IgD-negative memory B cell (primary cell): ENCODE data around the gene GNAL. TPM values are rescaled to one million over a fixed set of nuclear protein-coding genes. Genes with fewer than 3 reads are reported as not detected.

Source experiments
- H3K27ac Mint-ChIP-seq, 3 donors: one replicate each; pipeline ENCODE4 v1.8.0; 2020 to 2022; ENCODE audit warnings: mild to moderate bottlenecking in 3 of 3, mixed read lengths in 3 of 3, moderate library complexity in 1 of 3
- H3K27me3 Mint-ChIP-seq: one replicate; pipeline ENCODE4 v1.8.0; 2021; ENCODE audit warnings: mixed read lengths
- H3K36me3 Mint-ChIP-seq: one replicate; pipeline ENCODE4 v1.8.0; 2020; ENCODE audit warnings: mild to moderate bottlenecking, mixed read lengths
- H3K4me1 Mint-ChIP-seq, 3 donors: one replicate each; pipeline ENCODE4 v1.8.0; 2020 to 2022; ENCODE audit warnings: mixed read lengths in 3 of 3, mild to moderate bottlenecking in 1 of 3
- H3K4me3 Mint-ChIP-seq, 4 donors: one replicate each; pipeline ENCODE4 v1.8.0; 2020 to 2022; ENCODE audit warnings: mild to moderate bottlenecking in 4 of 4, mixed read lengths in 4 of 4, moderate library complexity in 3 of 4
- H3K9me3 Mint-ChIP-seq, 3 donors: one replicate each; pipeline ENCODE4 v1.8.0; 2020 to 2021; ENCODE audit warnings: mixed read lengths in 3 of 3, mild to moderate bottlenecking in 1 of 3
- polyA plus RNA-seq: library from polyadenylated mRNA; unstranded; fragments of 300-500 nt; fragmentation: Illumina TruSeq; gene quantifications from one replicate; pipeline ENCODE4 v1.2.3, GENCODE V29; 2021

Gene GNAL
- polyA plus RNA-seq, 1 donor from 2014 or later = 0.20 TPM

DNA sequence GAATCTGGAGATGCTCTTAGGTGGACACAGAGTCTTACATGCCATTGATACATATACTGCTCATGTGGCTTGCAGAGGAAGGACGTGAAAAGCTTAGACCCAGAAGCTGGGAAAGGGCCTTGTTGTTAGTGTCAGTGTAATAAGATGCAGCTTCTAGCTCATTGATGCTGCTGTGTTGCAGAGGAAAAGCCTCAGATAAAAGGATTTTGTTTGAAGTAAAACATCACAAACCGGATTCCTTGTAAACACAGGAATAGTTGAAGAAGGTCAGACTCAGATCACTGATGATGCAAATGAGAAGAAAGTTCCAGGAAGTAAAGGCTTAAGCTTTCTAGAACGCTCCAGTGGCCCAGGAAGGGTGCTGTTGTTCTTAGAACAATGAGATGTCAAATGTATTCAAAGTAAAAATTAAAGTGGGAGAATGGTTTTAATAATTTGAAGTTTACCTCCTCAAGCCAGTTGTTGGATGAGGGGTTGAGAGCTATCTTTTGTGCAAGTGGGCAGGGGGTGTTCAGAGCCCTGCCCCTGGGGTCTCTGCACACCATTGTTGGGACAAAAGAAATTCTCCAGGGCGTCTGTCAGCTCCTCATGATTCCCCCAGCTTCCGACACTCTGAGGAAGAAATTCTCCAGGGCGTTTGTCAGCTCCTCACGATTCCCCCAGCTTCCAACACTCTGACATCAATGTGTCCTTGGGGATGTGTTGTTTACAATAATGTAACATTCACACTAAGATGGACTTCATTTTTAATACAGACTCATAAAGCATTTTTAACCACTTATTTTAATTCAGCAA is 100.8 kb downstream of the GNAL start:
- Mint-ChIP-seq H3K27ac (peak overlapping the region in 1 of 3 donors; percentile 3), H3K4me1 (peaks cover 5 to 11% (median 8%) of the 10 kb centered on the region in 3 donors), H3K4me3 (peak overlapping the region in 2 of 4 donors; percentile 23 to 38), H3K9me3 (no peaks in the 10 kb centered on the region), H3K27me3 (peaks cover 3% of the 10 kb centered on the region), H3K36me3 (no peaks in the 10 kb centered on the region)

DNA sequence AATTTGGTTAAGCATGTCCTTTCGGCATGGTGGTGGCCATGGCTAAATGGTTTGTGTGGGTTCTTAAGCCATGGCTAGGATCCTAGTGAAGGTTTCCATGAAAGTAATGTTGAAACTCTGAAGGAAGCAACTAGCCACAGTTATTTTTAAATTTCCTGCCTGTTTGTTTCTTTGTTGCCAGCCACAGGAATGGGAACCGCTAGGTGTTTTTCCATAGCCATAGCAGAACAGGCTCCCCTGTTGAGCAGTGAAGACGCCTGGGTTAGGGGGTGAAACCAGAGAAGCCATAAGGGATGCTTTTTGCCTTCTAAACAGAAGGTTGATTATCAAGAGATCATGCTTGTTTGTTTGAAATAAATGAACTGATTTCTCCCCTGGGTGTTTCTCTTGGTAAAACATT is 102.1 kb downstream of the GNAL start:
- Mint-ChIP-seq H3K27me3 (no peaks in the 10 kb centered on the region), H3K4me1 (peaks cover 5 to 11% (median 8%) of the 10 kb centered on the region in 3 donors), H3K27ac (no peak overlapping the region), H3K9me3 (no peaks in the 10 kb centered on the region), H3K4me3 (no peak overlapping the region), H3K36me3 (no peaks in the 10 kb centered on the region)

DNA sequence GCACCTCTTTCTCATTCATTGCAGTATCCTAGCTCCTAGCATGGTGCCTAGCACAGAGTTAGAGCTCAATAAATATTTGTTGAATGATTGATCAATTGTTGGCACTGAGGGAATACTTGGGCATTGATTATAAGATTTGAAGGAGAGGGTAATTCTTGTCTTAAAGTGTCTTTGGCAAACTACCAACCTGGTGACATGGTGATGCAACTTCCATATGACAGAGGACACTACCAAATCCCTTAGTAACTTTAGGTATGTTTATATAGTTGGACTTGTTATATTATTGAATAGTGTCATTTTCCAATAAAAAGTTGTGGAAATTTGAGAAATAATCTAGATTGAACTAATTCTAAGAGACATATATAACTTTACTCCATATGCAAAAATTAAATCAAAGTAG is 103.6 kb downstream of the GNAL start:
- Mint-ChIP-seq H3K27ac (no peak overlapping the region), H3K36me3 (no peaks in the 10 kb centered on the region), H3K27me3 (no peaks in the 10 kb centered on the region), H3K4me1 (peaks cover 5 to 11% (median 8%) of the 10 kb centered on the region in 3 donors), H3K4me3 (no peak overlapping the region), H3K9me3 (no peaks in the 10 kb centered on the region)

DNA sequence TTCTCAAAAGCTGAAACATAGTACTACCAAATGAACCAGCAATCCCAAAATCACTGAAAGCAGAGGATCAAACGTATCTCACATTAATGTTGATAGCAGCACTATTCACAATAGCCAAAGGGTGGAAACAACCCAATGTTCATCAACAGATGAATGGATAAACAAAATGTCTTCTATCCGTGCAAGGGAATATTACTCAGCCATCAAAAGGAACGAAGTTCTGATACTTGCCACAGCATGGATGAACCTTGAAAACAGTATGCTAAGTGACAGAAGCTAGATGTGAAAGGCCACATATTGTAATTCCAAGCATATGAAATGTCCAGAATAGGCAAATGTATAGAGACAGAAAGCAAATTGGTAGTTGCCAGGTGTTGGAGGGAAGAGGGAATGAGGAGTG is 105.1 kb downstream of the GNAL start:
- Mint-ChIP-seq H3K36me3 (no peaks in the 10 kb centered on the region), H3K4me1 (peaks cover 5 to 11% (median 8%) of the 10 kb centered on the region in 3 donors), H3K27me3 (no peaks in the 10 kb centered on the region), H3K27ac (no peak overlapping the region), H3K9me3 (no peaks in the 10 kb centered on the region), H3K4me3 (no peak overlapping the region)

DNA sequence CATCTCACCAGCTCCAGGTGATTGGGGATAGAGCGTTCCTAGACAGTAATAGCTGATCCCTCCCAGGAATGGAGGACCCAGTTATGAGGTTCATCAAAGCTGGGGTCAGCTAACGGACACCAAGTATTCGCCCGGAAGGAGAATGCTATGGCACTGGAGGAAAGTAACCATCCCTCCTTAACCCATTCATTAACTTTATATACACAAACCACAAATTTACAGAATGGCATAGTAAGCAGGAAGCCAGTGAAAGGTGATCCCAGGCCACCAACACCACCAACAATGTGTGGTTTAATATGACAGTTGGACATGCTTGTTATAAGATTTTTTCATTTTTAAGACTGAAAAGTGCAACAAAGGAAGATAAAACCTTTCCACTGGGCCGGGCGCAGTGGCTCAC is 106.9 kb downstream of the GNAL start:
- H3K36me3 Mint-ChIP-seq = no peaks in the 10 kb centered on the region
- H3K9me3 Mint-ChIP-seq = no peaks in the 10 kb centered on the region
- H3K4me1 Mint-ChIP-seq = peaks cover 0 to 2% (median 0%) of the 10 kb centered on the region in 3 donors
- H3K27me3 Mint-ChIP-seq = peaks cover under 1% of the 10 kb centered on the region
- H3K27ac Mint-ChIP-seq = no peak overlapping the region
- no peak overlapping the region for H3K4me3 Mint-ChIP-seq

DNA sequence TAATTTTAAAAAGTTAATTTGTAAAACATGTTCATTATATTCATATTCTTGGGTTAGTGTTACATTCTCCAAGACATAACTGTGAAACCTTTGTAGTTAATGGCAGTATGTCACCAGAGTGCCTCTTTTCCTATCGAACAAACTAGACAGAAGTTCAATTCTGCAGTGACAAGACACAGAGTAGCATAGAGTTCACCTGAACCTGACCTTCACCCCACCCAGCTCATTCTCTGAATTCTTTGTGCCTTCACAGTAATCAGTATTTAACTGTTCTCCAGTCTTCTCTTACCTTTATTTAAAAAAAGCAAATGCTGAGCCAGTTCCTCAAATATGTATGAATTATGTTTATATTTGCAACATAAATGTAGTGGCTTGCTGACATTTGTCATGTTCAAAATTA is 109.2 kb downstream of the GNAL start:
- Mint-ChIP-seq H3K27ac (no peak overlapping the region), H3K4me1 (peaks cover 0 to 3% (median 0%) of the 10 kb centered on the region in 3 donors), H3K36me3 (no peaks in the 10 kb centered on the region), H3K4me3 (no peak overlapping the region), H3K9me3 (no peaks in the 10 kb centered on the region), H3K27me3 (peaks cover 4% of the 10 kb centered on the region)

DNA sequence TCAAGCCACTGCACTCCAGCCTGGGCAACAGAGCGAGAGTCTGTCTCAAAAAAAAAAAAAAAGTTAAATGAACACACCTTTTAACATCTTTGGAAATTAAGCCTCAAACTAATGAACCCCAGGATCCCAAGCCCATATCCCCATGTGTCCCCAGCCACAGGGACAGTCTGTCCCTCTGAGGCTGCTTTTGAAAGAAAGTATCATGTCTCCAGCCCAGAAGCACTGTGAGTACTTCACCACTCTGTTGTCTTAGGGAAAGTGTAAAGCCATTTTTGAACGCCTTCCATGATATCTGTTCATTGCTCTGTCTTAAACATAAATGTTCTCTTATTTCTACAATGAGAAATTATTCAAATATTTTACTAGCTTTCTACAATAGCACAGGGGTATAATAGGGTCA is 110.0 kb downstream of the GNAL start:
- Mint-ChIP-seq H3K9me3 (no peaks in the 10 kb centered on the region), H3K27ac (no peak overlapping the region), H3K4me3 (no peak overlapping the region), H3K4me1 (peaks cover 0 to 3% (median 0%) of the 10 kb centered on the region in 3 donors), H3K27me3 (peaks cover 4% of the 10 kb centered on the region), H3K36me3 (no peaks in the 10 kb centered on the region)

DNA sequence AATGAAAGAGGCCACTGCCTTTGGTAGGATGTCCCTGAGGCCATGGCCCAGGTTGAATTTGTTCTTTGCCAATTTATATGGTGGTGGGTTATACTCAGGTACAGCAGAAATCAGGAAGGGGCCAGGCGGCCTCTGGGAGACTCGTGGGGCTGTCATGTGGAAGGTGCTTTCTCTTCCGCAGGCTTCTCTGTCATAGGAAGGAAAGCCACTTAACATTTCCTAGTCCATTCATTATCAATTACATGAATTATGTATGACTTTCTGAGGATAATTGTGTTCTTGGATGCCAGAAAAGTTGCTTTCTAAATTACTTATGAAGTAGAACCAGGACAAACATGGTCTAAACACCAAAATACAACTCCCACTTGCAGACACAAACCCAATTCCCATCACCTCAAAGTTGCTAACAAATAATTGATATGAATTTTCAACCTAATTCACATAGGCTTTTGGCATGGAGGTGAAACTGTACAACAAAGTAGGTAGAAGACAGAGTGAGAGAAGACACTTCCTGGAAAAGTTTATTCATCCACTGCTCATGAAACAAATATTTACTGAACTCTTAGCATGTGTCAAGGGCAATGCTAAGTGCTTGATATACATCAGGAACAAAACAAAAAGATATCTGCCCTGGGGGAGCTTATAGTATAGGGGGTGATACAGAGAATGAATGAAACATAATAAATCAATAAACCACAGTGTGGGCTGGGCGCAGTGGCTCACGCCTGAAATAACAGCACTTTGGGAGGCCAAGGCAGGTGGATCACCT is 111.7 kb downstream of the GNAL start:
- no peak overlapping the region for H3K4me3 Mint-ChIP-seq
- peaks cover 4% of the 10 kb centered on the region for H3K27me3 Mint-ChIP-seq
- H3K4me1 Mint-ChIP-seq = peaks cover 0 to 3% (median 0%) of the 10 kb centered on the region in 3 donors
- no peak overlapping the region for H3K27ac Mint-ChIP-seq
- no peaks in the 10 kb centered on the region for H3K9me3 Mint-ChIP-seq
- no peaks in the 10 kb centered on the region for H3K36me3 Mint-ChIP-seq

DNA sequence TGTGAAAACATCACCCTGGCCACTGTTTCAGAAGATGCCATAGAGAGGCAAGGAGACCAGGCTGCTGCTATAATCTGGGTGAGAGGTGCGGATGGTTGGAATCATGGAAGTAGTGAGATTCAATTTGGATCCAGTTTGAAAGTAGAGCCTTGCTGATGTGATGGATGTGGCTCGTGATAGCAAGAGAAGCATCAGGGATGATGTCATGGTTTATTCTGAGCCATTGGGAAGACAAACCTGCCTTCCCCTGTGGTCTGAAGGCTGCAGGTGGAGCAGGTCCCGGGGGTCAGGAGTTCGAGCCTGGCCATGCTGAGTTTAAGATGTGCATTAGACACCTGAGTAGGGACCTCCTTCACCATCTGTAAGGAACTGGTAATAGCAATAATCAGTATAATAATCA is 112.5 kb downstream of the GNAL start:
- Mint-ChIP-seq H3K27ac (no peak overlapping the region), H3K27me3 (peaks cover 4% of the 10 kb centered on the region), H3K4me3 (no peak overlapping the region), H3K4me1 (peaks cover 0 to 3% (median 0%) of the 10 kb centered on the region in 3 donors), H3K9me3 (no peaks in the 10 kb centered on the region), H3K36me3 (no peaks in the 10 kb centered on the region)

DNA sequence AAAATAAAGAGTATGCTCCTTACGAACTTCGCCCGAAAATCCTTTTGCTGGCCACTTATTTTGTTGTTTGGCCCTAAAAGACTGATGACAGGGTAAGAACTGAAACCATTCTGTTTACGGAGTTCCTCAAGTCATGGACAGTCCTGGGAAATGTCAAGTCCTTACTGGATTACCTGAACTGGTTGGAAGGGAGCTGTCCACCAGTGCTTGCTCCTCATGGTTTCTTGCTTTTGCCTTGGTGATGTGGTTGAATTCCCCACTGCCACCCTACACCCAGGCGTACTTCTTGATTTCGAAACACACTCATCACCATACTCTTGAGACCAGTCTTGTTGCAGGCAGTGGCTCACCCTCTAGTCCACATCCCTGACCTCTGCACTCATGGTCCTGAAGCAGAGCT is 113.1 kb downstream of the GNAL start:
- Mint-ChIP-seq H3K4me1 (peaks cover 0 to 3% (median 0%) of the 10 kb centered on the region in 3 donors), H3K27me3 (peaks cover 4% of the 10 kb centered on the region), H3K36me3 (no peaks in the 10 kb centered on the region), H3K27ac (no peak overlapping the region), H3K9me3 (no peaks in the 10 kb centered on the region), H3K4me3 (no peak overlapping the region)

DNA sequence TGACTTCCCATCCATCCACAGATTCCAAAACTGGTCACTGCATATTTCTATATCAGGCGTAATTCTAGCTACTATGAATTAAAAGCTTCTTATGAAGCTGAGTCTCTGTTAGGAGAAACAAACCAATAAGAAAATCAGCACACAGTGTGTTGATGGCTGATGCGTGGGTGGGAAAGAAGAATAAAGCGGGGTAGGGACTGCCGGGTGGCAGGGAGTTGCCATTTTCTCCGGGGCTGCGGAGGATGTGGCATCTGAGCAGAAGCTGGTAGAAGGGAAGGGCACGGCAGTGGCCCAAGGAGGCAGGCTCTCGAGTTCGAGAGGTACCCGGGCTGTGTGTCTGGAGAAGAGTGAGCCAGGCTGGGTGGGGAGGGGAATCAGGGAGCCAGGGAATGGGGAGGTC is 113.5 kb downstream of the GNAL start:
- Mint-ChIP-seq H3K4me3 (no peak overlapping the region), H3K27me3 (peaks cover 4% of the 10 kb centered on the region), H3K4me1 (peaks cover 0 to 3% (median 0%) of the 10 kb centered on the region in 3 donors), H3K27ac (no peak overlapping the region), H3K36me3 (no peaks in the 10 kb centered on the region), H3K9me3 (no peaks in the 10 kb centered on the region)

DNA sequence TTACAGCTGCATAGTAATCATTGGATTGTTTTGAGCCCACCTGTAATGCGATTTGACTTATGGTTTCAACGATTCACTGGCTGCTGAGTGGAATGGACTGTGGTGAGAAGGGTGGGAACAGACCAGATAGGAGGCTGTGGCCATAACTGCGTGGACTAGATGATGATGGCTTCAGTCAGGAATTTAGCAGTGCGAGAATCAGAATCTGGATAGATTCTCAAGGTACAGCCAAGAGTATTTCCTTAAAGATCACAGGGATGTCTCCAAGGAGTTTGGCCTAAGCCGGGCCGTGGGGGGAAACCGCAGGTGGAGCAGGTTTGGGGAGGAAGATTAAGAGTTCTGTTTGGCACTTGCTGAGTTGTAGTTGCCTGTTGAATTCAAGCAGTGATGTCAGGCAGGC is 118.2 kb downstream of the GNAL start:
- Mint-ChIP-seq H3K36me3 (no peaks in the 10 kb centered on the region), H3K27ac (no peak overlapping the region), H3K27me3 (peaks cover 7% of the 10 kb centered on the region), H3K4me1 (no peaks in the 10 kb centered on the region), H3K9me3 (no peaks in the 10 kb centered on the region), H3K4me3 (no peak overlapping the region)

DNA sequence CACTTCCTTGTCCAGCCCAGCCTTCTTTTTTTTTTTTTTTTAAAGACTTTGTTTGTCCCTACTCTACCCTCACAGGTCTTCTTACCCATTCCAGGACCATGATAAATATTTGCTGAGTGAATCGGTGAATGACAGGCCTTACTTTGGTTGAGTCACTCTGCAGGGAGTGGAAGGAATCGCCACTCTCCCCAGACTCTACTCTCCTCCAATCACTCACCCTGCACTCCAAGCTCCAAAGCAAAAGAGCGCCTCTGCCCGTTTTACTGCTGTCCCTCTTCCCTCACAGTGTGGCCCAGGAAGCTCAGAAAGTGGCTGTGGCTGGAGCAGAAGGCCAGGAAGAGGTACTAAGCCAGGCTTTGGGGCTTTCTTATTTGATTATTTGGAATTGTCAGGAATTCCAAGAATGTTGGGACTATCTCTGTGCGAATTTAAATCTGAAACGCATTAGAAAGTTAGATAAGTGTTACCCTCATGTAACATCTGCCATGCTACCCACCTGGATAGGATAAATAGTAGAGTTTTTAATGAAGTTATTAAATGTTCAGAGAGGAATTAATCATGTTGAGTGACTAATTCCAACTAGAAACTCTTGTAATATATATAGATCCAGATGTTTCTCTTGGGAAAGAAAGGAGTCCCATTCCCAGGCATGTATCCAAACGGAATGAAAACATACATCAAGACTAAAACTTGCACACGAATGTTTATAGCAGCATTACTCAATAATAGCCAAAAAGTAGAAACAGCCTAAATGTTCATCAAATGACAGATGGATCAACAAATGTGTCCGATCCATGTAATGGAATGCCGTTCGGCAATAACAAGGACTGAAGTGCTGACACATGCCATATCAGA is 119.2 kb downstream of the GNAL start:
- peaks cover 5% of the 10 kb centered on the region for H3K27me3 Mint-ChIP-seq
- no peaks in the 10 kb centered on the region for H3K4me1 Mint-ChIP-seq
- no peaks in the 10 kb centered on the region for H3K9me3 Mint-ChIP-seq
- H3K4me3 Mint-ChIP-seq = no peak overlapping the region
- H3K36me3 Mint-ChIP-seq = no peaks in the 10 kb centered on the region
- H3K27ac Mint-ChIP-seq = no peak overlapping the region

DNA sequence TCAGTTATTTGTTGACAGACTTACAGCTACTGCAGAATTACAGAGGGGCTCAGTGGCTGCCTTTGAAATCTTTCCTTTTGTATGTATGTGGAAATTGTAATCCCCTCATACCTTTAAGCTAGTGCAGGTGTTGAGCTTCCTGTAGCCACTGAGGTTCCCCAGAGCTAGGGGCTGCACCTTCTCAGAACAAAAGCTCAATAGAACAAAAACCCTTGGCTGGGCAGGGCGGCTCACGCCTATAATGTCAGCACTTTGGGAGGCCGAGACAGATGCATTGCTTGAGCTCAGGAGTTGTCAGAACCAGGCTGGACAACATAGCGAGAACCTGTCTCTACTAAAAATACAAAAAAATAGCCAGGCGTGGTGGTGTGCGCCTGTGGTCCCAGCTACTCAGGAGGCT is 120.8 kb downstream of the GNAL start:
- Mint-ChIP-seq H3K27ac (no peak overlapping the region), H3K9me3 (no peaks in the 10 kb centered on the region)

DNA sequence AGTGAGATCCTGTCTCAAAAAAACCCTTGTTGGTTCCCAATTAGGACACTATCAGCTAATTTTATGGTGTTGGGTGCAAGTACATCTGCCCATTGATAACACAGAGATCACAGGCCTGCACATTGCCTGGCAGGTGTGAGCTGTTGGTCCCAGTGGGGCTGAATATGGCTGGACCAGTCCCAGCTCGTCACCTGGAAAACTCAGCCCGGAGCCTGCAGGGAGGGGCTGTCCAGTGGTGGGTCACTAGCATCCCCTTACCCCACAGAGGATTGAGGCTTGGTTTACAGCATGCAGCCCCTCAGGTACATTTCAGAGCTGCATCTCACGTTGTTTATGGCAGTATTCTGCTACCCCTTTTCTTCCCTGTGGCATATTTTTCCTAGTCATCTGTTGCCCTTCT is 121.3 kb downstream of the GNAL start:
- Mint-ChIP-seq H3K4me1 (no peaks in the 10 kb centered on the region), H3K36me3 (peaks cover 2% of the 10 kb centered on the region), H3K27me3 (peaks cover 7% of the 10 kb centered on the region), H3K4me3 (no peak overlapping the region), H3K27ac (no peak overlapping the region), H3K9me3 (no peaks in the 10 kb centered on the region)

More for the DNA sequence above, 120.8 kb downstream of the GNAL start:
- Mint-ChIP-seq H3K4me3 (no peak overlapping the region), H3K4me1 (no peaks in the 10 kb centered on the region), H3K27me3 (peaks cover 7% of the 10 kb centered on the region), H3K36me3 (peaks cover 2% of the 10 kb centered on the region)
